Measurements from ENCODE around the gene NGB.
"Not testable (repeated sequence)": the region's sequence is repeated elsewhere in the genome, so short reads cannot be mapped to it uniquely, and the experiment has no call there.

NGB gene

DNA sequence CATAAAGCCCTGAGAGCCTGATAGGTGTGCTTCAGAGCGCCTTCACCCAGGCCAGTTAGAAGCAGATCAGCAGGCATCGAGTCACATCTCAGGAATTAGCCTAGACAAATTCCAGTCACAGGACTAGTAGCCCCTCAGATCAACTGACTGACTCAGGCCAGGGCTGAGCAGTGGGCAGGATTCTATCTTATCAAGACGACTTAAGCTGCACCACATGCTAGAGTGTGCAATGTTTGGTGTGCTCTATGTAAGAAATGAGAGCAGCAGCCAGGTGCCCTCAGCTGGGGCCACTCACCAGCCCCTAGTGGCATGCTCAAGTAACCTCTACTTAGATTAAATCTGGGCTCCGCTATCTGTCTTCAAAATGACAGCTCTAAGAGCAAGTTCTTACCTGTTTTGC lies 19.7 kb upstream of the NGB start:
- no peak for DNase-seq

GRCh38 chr14:77286576-77286975 lies 15.6 kb upstream of the NGB start:
- DNase-seq, result no peak

GRCh38 chr14:77284466-77284865 lies 13.5 kb upstream of the NGB start:
- peak; percentile 50 to 84 for DNase-seq

DNA sequence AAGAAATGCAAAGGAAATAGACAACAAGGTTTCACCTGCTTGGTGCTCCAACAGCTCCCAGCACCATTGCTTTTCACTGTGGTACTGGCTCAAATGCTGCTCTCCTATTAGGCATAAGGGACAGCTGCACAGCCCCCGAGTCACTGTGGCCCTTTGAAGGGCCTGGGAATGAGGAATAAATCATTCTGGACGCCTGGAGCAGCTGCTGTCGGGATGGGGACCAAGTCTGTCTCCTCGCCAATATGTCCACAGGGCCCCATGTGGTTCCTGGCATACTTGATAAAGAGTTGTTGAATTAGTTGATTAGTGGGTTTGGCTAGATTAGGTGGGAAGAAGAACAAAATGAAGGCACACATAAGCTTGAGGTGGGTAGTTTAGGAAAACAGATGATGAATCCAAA lies 13.1 kb upstream of the NGB start:
- DNase-seq, result no peak

DNA sequence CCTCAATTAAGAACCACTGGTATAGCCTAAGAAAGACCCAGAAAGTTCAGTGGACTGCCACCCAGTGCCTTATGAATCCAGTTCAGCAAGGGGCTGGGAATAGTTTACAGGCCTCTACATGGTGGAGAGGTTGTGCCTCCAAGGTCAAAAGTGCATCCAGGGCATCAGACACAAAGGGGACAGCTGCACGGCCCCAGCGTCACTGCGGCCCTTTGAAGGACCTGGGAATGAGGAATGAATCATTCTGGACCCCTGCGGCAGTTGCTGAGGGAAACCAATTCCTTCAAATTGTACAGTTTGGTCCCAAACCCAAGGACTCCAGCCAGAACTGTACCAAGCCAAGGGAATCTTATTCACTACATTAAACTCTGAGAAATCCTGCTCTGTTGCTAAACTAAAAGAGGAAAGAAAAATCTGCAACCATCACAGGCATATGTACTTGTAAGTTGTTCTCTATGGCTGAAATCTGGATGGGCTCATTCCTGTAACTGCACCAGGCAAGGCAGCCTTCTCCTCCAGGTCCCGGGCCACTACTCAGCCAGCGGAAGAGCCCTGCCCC lies 10.9 kb upstream of the NGB start:
- DNase-seq, result no peak

DNA sequence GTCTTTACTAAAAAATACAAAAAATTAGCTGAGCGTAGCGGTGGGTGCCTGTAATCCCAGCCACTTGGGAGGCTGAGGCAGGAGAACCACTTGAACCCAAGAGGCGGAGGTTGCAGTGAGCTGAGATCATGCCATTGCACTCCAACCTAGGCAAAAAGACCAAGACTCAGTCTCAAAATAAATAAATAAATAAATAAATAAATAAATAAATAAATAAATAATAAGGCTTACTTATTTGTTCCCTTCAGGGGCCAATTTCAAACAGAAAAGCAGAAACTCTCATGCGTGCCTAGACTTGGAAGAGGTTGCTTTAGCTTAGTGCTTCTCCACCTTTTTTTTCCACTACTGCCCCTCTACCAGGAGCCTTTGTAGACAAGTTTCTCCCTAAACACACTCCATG lies 9.9 kb upstream of the NGB start:
- DNase-seq, result not testable (repeated sequence)

DNA sequence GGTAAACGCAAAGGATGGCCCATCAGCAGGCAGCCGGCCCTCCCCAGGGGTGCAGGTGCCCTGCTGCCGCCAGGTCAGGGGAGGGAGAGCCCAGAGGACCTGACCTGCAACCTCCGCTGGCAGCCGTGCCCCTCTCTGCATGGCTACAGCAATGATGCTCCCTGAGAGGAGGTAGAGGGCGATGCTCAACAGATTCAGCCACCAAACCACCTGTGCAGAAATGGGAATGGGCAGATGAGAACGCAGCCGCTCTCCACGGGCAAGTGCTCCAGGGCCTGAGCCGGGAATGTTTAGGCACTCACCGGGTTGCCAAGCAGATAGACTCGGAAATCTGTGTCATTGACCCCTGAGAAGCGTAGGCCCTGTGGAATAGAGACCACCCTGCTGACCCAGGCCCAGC lies 8.7 kb upstream of the NGB start:
- DNase-seq, result no peak

- DNase-seq, result no peak
Measured at GRCh38 chr14:77278461-77279230, 7.6 kb upstream of the NGB start.

- DNase-seq, result no peak
Measured at GRCh38 chr14:77276959-77277358, 6.0 kb upstream of the NGB start.

DNA sequence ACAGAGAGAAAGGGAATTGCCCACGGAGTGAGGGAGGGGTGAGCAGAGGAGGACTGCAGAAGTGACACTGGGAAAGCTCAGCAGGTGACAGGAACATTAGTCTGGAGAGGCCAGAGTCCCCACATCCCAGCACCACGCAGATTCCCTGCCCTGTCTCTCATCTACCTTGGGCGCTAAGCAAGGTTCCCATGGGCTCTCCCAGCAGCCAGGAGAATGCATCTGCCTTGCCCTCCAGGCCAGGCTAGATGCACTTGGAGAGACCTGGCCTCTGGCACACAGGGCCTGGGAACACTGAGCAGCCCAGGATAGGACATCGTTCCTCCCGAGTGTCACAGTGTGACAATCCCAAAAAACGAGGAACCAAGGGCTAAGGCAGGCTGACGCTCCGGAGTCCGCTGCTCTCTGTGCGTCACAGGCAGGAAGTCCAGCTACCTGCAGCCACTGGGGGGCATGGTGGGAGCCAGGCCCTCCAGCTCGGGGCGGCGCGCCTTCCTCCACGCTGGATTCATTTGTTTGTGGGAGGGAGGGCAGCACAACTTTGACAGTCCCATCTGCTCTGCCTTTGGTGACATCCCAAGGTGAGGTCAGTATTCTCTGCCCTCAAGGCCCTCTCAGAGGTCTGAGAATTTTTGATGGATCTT lies 5.4 kb upstream of the NGB start:
- DNase-seq, result no peak

GRCh38 chr14:77275601-77276017 lies 4.6 kb upstream of the NGB start:
- DNase-seq, result peak; percentile 54 to 69

DNA sequence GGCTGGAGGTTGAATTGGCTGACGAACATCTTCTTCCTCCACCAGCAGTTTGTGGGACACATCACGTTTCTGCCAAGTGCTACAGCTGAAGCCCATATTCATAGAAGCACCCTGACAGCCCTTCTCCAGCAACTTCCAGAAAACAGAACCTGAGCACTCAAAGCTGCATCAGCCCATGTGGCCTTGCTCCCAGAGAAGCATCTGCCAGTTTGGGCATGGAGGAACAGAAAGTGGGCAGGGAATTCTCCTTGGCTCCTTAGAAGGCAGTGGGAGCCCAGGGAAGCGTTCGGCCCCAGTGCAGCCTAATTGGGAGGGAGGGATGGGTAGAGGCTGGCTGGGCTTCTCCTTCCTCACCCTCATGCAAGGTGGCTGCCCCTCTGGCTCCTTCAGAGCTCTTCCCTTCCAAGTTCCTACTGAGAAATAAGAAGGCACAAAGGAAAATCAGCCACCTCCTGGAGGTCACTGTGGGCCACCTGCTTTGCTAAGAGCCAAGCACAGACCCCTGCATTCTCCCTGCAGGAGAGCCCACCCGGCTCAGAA lies 4.1 kb upstream of the NGB start:
- DNase-seq, result peak; percentile 33 to 74

DNA sequence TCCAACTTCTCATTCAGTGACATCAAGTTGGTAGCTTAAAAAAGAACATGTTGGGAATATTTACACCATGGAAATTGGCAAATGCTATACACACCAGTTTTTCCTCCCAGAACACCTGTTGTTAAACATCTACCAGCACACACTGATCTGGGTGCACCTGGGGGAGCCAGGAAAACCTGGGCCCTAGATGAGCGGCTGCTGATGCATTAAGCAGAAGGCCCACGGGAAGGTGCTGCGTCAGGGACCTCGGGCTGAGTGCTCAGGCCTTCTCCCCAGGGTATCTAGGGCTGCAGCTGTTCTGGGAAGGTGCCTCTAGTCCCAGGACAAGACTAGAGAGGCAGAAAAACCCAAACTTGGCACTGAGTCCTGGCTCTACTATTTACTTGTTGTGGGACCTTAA lies 2.8 kb upstream of the NGB start:
- DNase-seq, result no peak

DNA sequence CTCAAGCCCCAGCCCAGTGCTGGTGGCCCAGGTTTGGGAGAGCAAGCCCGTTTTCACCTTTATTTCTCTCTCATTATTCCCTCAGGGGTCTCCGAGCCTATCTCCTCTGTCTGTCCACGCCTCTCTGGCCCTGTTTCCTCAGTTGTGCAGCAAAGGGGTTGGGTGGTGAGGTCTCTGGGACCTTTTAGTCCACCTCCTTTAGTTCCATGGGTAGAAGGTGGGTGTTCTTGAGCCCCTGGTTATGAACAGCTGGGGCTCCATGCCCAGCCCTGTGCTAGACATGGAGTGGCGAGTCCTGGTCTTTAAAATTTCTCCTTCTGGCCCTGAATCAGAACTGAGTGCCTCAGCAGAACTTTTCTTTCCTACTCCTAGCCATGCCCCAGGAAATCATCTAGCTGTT lies 1.3 kb upstream of the NGB start:
- no peak for DNase-seq

- DNase-seq, result no peak
Measured at GRCh38 chr14:77270361-77271112, 469 bp downstream of the NGB start.

GRCh38 chr14:77268989-77269600 lies 1.9 kb downstream of the NGB start:
- DNase-seq, result no peak

- no peak for DNase-seq
Measured at GRCh38 chr14:77267937-77268699, 2.9 kb downstream of the NGB start.

DNA sequence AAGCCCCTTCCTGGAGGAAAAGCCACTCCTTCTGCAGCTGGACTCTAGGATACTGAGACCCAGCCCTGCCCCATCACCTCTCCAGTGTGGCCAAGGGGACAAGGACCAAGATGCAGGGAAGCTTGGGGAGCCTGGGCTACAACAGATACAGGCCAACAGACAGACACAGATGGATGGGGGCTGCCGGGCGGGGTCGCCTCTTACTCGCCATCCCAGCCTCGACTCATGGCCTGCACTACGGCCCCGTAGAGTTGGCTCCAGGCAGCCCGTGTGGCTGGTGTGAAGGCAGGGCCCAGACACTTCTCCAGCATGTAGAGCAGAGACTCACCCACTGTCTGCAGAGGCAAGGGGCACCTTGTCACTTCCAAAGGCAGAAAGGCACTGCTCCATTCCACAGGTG lies 4.7 kb downstream of the NGB start:
- DNase-seq, result no peak

- no peak for DNase-seq
Measured at GRCh38 chr14:77265561-77266335, 5.3 kb downstream of the NGB start.

DNA sequence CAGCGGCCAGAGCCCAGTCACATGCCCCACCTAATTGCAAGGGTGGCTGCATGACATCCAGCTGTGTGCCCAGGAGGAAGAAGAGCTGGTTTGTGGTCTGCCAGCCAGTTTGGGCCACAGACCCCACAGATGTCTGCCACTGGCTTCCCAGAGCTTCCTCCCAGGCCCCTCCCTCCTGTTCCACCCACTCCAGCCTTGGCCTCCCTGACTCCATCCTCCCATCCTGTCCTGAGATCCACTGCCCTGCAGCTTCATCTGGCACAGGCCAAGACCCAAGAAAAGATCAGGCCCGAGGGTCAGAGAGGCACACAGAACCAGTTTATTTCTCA lies 5.9 kb downstream of the NGB start:
- no peak for DNase-seq

GRCh38 chr14:77264466-77265186 lies 6.4 kb downstream of the NGB start:
- DNase-seq, result peak; percentile 76 to 85
